IPS DF 6.9 (cell line): ENCODE measurements around the gene CASP5.
"Not testable (repeated sequence)": the region's sequence is repeated elsewhere in the genome, so short reads cannot be mapped to it uniquely, and the experiment has no call there.

Experiments
- DNase-seq: peaks from one replicate; pipeline ENCODE4 v3.0.0-alpha.2; 2013; ENCODE audit warnings: low read depth, low spot score
- H3K27ac ChIP-seq: one replicate; pipeline ENCODE4 v1.5.1; 2013; ENCODE audit warnings: low read length, control low read depth
- H3K27me3 ChIP-seq: 2 replicates; pipeline ENCODE4 v1.6.1; 2013; ENCODE audit warnings: mild to moderate bottlenecking, low read length; ENCODE audit not compliant: control insufficient read depth, insufficient read depth
- H3K36me3 ChIP-seq: 2 replicates; pipeline ENCODE4 v1.6.1; 2013; ENCODE audit warnings: low read length; ENCODE audit not compliant: control insufficient read depth, insufficient read depth
- H3K4me1 ChIP-seq: 2 replicates; pipeline ENCODE4 v1.6.1; 2013; ENCODE audit warnings: low read length; ENCODE audit not compliant: control insufficient read depth, insufficient read depth
- H3K4me3 ChIP-seq: 2 replicates; pipeline ENCODE4 v1.5.1; 2013; ENCODE audit warnings: mild to moderate bottlenecking, low read length
- H3K9me3 ChIP-seq: 2 replicates; pipeline ENCODE4 v1.6.1; 2013; ENCODE audit warnings: low read length, inconsistent platforms; ENCODE audit not compliant: control insufficient read depth, insufficient read depth
- WGBS: extraction: QIAGEN DNeasy Blood & Tissue Kit; methylation state at CpG from one replicate; pipeline ENCODE4 v1.1.7; 2013; ENCODE audit warnings: mixed read lengths, missing lambda C conversion rate; ENCODE audit not compliant: insufficient read length, insufficient coverage; 5-methylcytosine and 5-hydroxymethylcytosine counted together

CASP5 gene

DNA sequence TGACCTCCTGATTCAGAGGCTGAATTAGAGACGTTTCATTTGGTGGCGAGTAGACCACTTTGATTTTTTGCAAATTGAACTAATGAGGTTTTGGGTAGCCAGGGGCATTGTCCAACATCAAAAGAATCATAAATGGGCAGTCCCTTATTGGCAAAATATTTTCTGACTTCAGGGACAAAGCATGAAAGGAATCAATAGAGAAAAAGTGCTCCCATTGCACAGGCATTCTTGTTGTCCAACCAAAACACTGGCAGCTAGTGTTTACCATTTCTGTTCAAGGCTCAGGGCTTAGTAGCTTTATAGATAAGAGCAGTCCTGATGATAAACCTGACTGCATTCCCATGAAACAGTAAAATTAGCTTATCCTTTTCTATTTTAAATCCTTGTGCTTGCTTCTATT lies 28.6 kb upstream of the CASP5 start:
- WGBS = no CpG with 5 or more reads among the region's 2 CpGs
- no peak overlapping the region for H3K27ac ChIP-seq

DNA sequence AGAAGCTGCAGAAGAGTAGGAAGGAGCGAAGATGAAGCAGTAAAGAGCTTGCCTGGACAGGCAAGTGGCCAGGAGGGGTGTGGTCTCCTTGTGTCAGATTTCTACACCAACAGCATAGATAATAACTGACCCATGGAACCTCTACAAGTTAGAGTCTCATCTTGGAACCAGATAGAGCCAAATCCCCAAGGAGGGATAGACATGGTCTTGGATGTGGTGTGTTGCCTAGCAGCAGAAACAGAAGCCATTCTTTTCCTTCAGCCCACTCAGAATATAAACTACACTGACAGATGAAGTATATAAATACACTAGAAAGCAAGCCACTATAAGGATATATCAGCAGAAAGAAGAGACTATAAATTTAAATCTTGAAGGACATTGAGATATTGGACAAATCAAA lies 26.5 kb upstream of the CASP5 start:
- no peak overlapping the region for H3K27ac ChIP-seq
- H3K4me3 ChIP-seq = no peak overlapping the region
- no peaks in the 10 kb centered on the region for H3K27me3 ChIP-seq
- no peak for DNase-seq
- no peaks in the 10 kb centered on the region for H3K4me1 ChIP-seq
- no CpG with 5 or more reads among the region's 1 CpG for whole genome bisulfite sequencing
- no peaks in the 10 kb centered on the region for H3K9me3 ChIP-seq
- H3K36me3 ChIP-seq = no peaks in the 10 kb centered on the region

More for the DNA sequence above, 28.6 kb upstream of the CASP5 start:
- H3K9me3 ChIP-seq = no peaks in the 10 kb centered on the region
- H3K4me1 ChIP-seq = no peaks in the 10 kb centered on the region
- DNase-seq = no peak
- no peaks in the 10 kb centered on the region for H3K36me3 ChIP-seq
- H3K4me3 ChIP-seq = no peak overlapping the region
- H3K27me3 ChIP-seq = no peaks in the 10 kb centered on the region

DNA sequence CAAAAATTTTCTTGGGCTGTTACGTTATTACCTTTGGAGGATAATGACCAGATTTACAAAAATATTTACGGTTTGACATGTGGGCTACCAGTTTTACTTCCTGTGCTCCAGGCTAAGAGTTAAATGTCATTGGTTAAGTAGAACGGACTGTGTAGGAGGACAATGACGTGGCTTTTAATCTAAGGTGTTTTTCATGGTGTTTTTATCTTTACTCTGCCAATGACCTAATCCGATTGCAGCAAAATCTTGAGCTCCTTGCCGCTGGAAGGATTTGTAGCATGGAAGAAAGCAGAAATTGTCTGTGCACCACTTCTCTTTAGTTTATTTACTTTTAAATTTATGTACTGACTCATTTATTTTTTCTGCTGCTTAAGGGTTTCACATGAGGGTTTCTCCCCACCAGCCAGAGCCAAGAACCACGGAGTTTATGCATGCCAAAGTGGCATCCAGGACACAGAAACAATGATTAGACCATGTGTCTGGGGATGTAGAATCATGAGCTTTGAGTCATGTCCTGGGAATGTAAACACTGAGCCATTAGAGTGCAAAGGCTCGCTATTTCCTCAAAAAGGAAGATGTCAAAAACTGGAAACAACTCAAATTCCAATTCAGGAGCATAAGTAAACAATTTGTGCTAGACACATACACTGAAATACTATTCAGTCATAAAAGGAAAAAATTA lies 24.1 kb upstream of the CASP5 start:
- DNase-seq = no peak
- WGBS = no CpG with 5 or more reads among the region's 8 CpGs
- no peaks in the 10 kb centered on the region for H3K9me3 ChIP-seq
- H3K27me3 ChIP-seq = no peaks in the 10 kb centered on the region
- no peak overlapping the region for H3K27ac ChIP-seq
- H3K4me1 ChIP-seq = no peaks in the 10 kb centered on the region
- H3K4me3 ChIP-seq = no peak overlapping the region
- H3K36me3 ChIP-seq = no peaks in the 10 kb centered on the region

DNA sequence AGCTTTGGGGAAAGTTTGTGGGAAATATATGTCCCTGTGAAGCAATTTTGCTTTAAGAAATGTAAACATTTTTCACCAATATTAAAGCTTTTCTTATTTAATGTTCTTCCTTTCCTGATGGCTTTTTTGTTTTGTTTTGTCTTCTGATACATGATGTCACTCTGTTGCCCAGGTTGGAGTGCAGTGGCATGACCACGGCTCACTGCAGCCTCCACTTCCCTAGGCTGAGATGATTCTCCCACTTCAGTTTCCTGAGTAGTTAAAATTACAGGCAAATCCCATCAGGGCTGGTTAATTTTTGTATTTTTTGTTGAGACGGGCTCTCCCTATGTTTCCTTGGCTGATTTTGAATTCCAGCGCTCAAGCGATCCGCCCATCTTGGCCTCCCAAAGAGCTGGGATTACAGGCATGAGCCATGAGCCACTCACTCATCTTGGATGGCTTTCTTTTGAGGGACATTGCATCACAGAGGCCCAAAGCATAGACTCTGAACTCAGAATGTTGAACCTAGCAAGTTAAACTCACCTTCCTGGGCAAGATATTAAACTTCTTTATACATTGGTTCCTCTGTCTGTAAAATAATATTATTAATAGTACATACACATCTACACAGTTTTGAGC lies 22.8 kb upstream of the CASP5 start:
- H3K4me3 ChIP-seq = no peak overlapping the region
- DNase-seq = no peak
- no peaks in the 10 kb centered on the region for H3K36me3 ChIP-seq
- no peaks in the 10 kb centered on the region for H3K9me3 ChIP-seq
- no CpG with 5 or more reads among the region's 5 CpGs for WGBS
- H3K4me1 ChIP-seq = no peaks in the 10 kb centered on the region
- no peak overlapping the region for H3K27ac ChIP-seq
- H3K27me3 ChIP-seq = no peaks in the 10 kb centered on the region

DNA sequence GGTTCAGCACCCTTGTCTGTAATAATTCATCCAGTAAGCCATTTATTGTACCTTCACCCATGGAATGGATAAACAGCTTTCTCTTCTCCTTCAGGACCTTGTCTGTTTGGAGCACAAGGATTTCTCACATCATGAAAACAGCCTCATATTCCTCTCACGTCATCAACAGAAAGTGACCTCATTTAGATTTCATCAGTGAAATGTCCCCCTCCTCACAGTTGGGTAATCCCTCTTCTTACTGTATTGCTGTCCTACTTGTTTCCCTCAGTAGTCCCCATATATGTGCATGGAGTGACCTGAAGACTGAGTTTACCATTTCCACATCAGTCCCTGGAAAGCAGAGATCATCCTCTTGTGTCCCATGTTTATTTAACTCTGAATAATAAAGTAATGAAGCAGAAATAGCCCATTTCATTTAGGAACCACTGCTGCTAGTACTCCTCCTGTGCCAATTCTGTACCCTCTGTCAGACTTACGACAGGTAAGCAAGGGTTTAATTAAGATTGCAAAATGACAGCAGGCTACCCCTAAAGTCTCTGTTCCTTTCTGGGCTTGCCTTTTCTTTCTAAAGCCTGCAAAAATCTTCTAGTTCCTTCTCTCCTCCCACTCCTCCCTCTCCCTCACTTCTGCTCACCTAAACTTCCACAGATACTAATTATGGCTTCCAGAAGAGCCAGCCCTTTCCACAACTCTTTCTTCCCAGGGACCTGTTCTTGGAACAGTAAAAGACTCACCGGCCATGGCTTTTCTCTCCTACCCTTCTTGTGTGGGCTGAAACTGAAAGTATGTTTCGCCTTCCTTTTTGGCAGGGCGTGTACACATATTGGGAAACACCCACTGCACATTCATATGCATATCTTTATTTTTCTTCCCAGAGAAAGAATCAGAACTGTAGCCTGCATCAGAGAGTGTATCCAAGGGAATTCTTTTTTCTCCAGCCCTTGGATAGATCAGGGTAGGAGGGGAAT lies 21.9 kb upstream of the CASP5 start, which contains the start of gene CARD16:
Gene CARD16 (minus strand): TSS at position 779 of the 968 bp plus-strand sequence. CDS start 38 bp downstream, at position 741.
- WGBS = no CpG with 5 or more reads among the region's 5 CpGs

DNA sequence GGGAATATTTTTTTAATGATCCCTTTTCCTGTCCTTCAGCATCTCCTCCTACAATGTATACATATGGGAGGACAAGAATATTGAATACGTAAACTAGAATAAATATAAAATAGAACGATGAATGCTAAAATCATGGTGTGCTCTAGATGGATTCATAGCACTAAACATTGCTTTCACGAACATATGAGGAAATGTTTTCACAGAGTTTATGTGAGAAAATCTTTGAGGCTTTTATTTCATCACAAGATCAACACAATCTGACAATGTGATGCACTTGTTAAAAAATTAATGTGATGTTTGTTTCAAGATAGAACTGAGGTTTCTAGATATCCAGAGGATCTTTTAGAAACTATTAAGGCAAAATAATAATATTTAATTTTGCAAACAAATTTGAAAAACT lies 19.2 kb upstream of the CASP5 start:
- Histone ChIP-seq H3K4me3 (no peak overlapping the region), H3K27me3 (no peaks in the 10 kb centered on the region), H3K36me3 (no peaks in the 10 kb centered on the region), H3K4me1 (no peaks in the 10 kb centered on the region), H3K9me3 (no peaks in the 10 kb centered on the region), H3K27ac (no peak overlapping the region)
- DNase-seq = no peak
- no CpG with 5 or more reads among the region's 3 CpGs for WGBS

More for the DNA sequence above, 21.9 kb upstream of the CASP5 start, which contains the start of gene CARD16:
- H3K36me3 ChIP-seq, DNase-seq, H3K4me3 ChIP-seq, H3K27ac ChIP-seq, H3K27me3 ChIP-seq, H3K9me3 ChIP-seq, H3K4me1 ChIP-seq: not testable (repeated sequence)

DNA sequence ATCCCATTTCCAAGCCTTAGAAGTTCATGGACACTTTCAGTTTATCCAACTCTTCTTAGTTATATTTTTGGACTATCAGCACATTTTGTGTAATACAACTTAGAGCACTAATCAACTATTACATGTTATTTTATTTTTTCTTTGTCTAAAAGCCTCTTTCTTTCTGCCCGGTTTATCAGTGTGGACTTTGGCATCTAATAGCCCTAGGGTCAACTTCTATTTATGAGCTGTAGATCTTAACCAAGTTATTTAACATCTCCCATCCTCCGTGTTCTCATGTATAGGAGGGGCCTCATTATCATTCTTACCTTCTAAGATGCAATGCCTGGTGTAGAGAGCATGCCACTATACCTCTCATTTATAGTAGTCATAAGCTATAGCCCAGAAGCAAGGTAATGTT lies 17.7 kb upstream of the CASP5 start:
- WGBS = no CpG with 5 or more reads among the region's 2 CpGs
- Histone ChIP-seq H3K27me3 (no peaks in the 10 kb centered on the region), H3K9me3 (no peaks in the 10 kb centered on the region), H3K4me3 (no peak overlapping the region), H3K36me3 (no peaks in the 10 kb centered on the region), H3K4me1 (no peaks in the 10 kb centered on the region), H3K27ac (no peak overlapping the region)
- no peak for DNase-seq

DNA sequence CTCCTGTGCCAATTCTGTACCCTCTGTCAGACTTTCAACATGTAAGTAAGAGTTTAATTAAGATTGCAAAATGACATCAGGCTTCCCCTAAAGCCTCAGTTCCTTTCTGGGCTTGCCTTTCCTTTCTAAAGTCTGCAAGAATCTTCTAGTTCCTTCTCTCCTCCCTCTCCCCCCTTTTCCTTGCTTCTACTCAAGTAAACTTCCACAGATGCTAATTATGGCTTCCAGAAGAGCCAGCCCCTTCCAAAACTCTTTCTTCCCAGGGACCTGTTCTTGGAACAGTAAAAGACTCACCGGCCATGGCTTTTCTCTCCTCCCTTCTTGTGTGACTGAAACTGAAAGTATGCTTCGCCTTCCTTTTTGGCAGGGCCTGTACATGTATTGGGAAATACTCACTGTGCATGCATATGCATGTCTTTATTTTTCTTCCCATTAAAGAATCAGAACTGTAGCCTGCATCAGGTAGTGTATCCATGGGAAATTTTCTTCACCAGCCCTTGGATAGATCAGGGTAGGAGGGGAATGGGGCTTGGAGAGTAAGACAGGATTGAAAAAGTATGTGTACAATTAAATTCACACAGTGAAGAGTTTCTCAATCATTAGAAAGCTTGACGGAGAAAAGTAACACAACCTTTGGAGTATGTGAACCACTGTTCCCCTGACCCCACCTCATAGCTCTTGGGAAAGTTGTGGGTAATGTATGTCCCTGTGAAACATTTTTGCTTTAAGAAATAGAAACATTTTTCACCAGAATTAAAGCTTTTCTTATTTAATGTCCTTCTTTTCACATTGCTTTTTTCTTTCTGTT lies 12.0 kb upstream of the CASP5 start, which contains the start of gene CASP1:
Gene CASP1 (minus strand): TSS at position 332 of the 808 bp plus-strand sequence. CDS start 31 bp downstream, at position 301.
- Histone ChIP-seq H3K27me3 (no peaks in the 10 kb centered on the region), H3K4me3 (no peak within 1 kb of the TSS), H3K9me3 (peaks cover 1% of the 10 kb centered on the region; the same call in 1 of the 2 replicates), H3K36me3 (no peaks in the 10 kb centered on the region), H3K4me1 (no peaks in the 10 kb centered on the region), H3K27ac (no peak within 1 kb of the TSS)
- DNase-seq = no peak
- no CpG with 5 or more reads among the region's 3 CpGs for WGBS

DNA sequence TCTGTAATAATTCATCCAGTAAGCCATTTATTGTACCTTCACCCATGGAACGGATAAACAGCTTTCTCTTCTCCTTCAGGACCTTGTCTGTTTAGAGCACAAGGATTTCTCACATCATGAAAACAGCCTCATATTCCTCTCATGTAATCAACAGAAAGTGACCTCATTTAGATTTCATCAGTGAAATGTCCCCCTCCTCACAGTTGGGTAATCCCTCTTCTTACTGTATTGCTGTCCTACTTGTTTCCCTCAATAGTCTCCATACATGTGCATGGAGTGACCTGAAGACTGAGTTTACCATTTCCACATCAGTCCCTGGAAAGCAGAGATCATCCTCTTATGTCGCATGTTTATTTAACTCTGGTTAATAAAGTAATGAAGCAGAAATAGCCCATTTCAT lies 11.4 kb upstream of the CASP5 start:
- not testable (repeated sequence) for H3K27ac ChIP-seq, H3K4me3 ChIP-seq, DNase-seq, H3K4me1 ChIP-seq, H3K9me3 ChIP-seq, H3K27me3 ChIP-seq, H3K36me3 ChIP-seq
- WGBS = no CpG with 5 or more reads among the region's 2 CpGs
